Measurements from ENCODE around the gene SUGCT. TPM values are rescaled to one million over a fixed set of nuclear protein-coding genes. Genes with fewer than 3 reads are reported as not detected.

The SUGCT gene
- total and polyA plus RNA-seq, 2 of the 13 experiments (the other 11 are each of a cell fraction or from before 2014, with no cell fraction given) = 10.1 to 22.2 TPM

- TF ChIP-seq ZNF747 (CRISPR knock-in tag; IDR thresholded peaks at IDR 0.05; ENCODE audit: borderline replicate concordance) (no peak), ZNF430 (CRISPR knock-in tag; IDR thresholded peaks at IDR 0.05) (no peak), ZNF530 (CRISPR knock-in tag; IDR thresholded peaks at IDR 0.05; ENCODE audit: low read depth) (no peak)
Measured at GRCh38 chr7:40327873-40328272, 193.1 kb downstream of the SUGCT start (continued).

GRCh38 chr7:40329601-40330153, 194.9 kb downstream of the SUGCT start:
- H3K27ac ChIP-seq (ENCODE audit: extremely low read length, insufficient read depth, low read length) = no peak overlapping the region
- H3K36me3 ChIP-seq (replicated peaks in 1 of 2; ENCODE audit: control insufficient read depth in 1 of 2, insufficient read depth in 2 of 2, low read length in 2 of 2) = no peaks in the 10 kb centered on the region
- WGBS (ENCODE audit: low lambda C conversion rate) = 96% methylated on average over 1 of the region's 1 CpG
- H3K27me3 ChIP-seq (ENCODE audit: control insufficient read depth in 1 of 2, insufficient read depth in 2 of 2, low read length in 2 of 2) = no peaks in the 10 kb centered on the region
- intact Hi-C loops (cut with micrococcal nuclease; ENCODE audit: unreplicated experiment) = loop anchor here (1.0 kb wide), 2 partner anchors 276 to 1367 kb away; no protein-coding TSS in a partner anchor
- TF ChIP-seq FOXA3 (CRISPR knock-in tag; IDR thresholded peaks at IDR 0.05) (peak; percentile 28; the same call in 1 of the 2 replicates), STAG1 (CRISPR knock-in tag; IDR thresholded peaks at IDR 0.05) (peak; percentile 90), FOXA1 (IDR thresholded peaks at IDR 0.05) (no peak), FOXA1 (CRISPR knock-in tag; IDR thresholded peaks at IDR 0.05) (peak; percentile 21; the same call in 1 of the 2 replicates), ZNF383 (CRISPR knock-in tag; IDR thresholded peaks at IDR 0.05; ENCODE audit: borderline replicate concordance) (no peak), U2AF2 (IDR thresholded peaks at IDR 0.05; ENCODE audit: low read depth, low read length) (no peak), FOXK1 (CRISPR knock-in tag; IDR thresholded peaks at IDR 0.05; ENCODE audit: borderline replicate concordance, low read depth) (peak; percentile 55; the same call in 1 of the 2 replicates), AFF4 (CRISPR knock-in tag; IDR thresholded peaks at IDR 0.05) (no peak), CTCF (CRISPR knock-in tag; IDR thresholded peaks at IDR 0.05) (peak; percentile 79), SMC3 (IDR thresholded peaks at IDR 0.05; ENCODE audit: low read length) (peak; percentile 92), RAD21 (CRISPR knock-in tag; IDR thresholded peaks at IDR 0.05) (peak; percentile 80)
- H3K4me3 ChIP-seq (replicated peaks in 1 of 3; ENCODE audit: insufficient read depth in 1 of 3, low read depth in 2 of 3, low read length in 3 of 3) = no peak overlapping the region
- ATAC-seq (peak; percentile 52; the same call in 2 of the 3 replicates), FAIRE-seq (peak; percentile 86), DNase-seq (ENCODE audit: low spot score) (peak; percentile 52)
- ChIA-PET POLR2A (no interaction called here), CTCF (ENCODE audit: low intra/inter-chr PET ratio, low total read pairs) (interaction anchor here (3.2 kb wide), 1 partner anchor 275 kb away, joined by 29 read pairs; no protein-coding TSS in a partner anchor)
- no peak overlapping the region for H2AFZ ChIP-seq (ENCODE audit: low read length)
- H3K9ac ChIP-seq (ENCODE audit: insufficient read depth, low read depth, low read length) = no peak overlapping the region
- no peaks in the 10 kb centered on the region for H4K20me1 ChIP-seq (ENCODE audit: insufficient read depth, low read length)
- in situ Hi-C loops (cut with HindIII; ENCODE audit: extremely low pct_ligation_motif_present, low pct_unique_long_range_greater_than_20kb) = loop anchor here (5.0 to 10.0 kb wide), 2 partner anchors 278 to 1375 kb away; partner anchors contain the start of gene INHBA
- no peak overlapping the region for H3K4me2 ChIP-seq (ENCODE audit: low read depth, low read length)
- H3K9me3 ChIP-seq (ENCODE audit: low read length) = no peaks in the 10 kb centered on the region
- no peaks in the 10 kb centered on the region for H3K79me2 ChIP-seq (ENCODE audit: insufficient read depth, low read length)
- no TSS peak for BruUV-seq (replicated peaks)
- H3K4me1 ChIP-seq (ENCODE audit: insufficient read depth, low read length) = no peaks in the 10 kb centered on the region
